Subcutaneous abdominal adipose tissue (tissue), 5 donors: ENCODE measurements around the gene NTM.

Experiments used
- H3K27ac ChIP-seq: one replicate; pipeline ENCODE4 v1.7.0; 2013; ENCODE audit warnings: low read depth, mild to moderate bottlenecking, inconsistent platforms, low read length, moderate library complexity
- H3K27me3 ChIP-seq, 5 donors: one replicate each; pipeline ENCODE4 v1.7.0; 2013; ENCODE audit warnings: low read length in 5 of 5, inconsistent platforms in 1 of 5; ENCODE audit not compliant: control insufficient read depth in 5 of 5, insufficient read depth in 4 of 5
- H3K36me3 ChIP-seq, 5 donors: one replicate each; pipeline ENCODE4 v1.7.0; 2013; ENCODE audit warnings: low read length in 5 of 5; ENCODE audit not compliant: control insufficient read depth in 5 of 5, insufficient read depth in 5 of 5
- H3K4me1 ChIP-seq, 5 donors: one replicate each; pipeline ENCODE4 v1.7.0; 2013; ENCODE audit warnings: low read length in 5 of 5, mild to moderate bottlenecking in 3 of 5, moderate library complexity in 1 of 5; ENCODE audit not compliant: control insufficient read depth in 5 of 5, insufficient read depth in 5 of 5
- H3K4me3 ChIP-seq, 5 donors: one replicate each; pipeline ENCODE4 v1.7.0; 2013; ENCODE audit warnings: low read length in 5 of 5, low read depth in 1 of 5
- H3K9ac ChIP-seq, 5 donors: one replicate each; pipeline ENCODE4 v1.7.0; 2013; ENCODE audit warnings: low read length in 5 of 5, mild to moderate bottlenecking in 4 of 5, moderate library complexity in 3 of 5
- H3K9me3 ChIP-seq, 5 donors: one replicate each; pipeline ENCODE4 v1.7.0; 2013; ENCODE audit warnings: low read length in 5 of 5; ENCODE audit not compliant: control insufficient read depth in 5 of 5
- donor health status: healthy.
- donor health status: healthy.
- donor health status: healthy.
- donor health status: healthy.
- donor health status: healthy.

NTM gene

GRCh38 chr11:132096132-132096825 lies 725.9 kb downstream of the NTM start:
- H3K36me3 ChIP-seq, result no peaks in the 10 kb centered on the region
- no peaks in the 10 kb centered on the region for H3K9me3 ChIP-seq
- no peaks in the 10 kb centered on the region for H3K4me1 ChIP-seq
- no peaks in the 10 kb centered on the region for H3K27me3 ChIP-seq
- H3K4me3 ChIP-seq, result no peak overlapping the region
- H3K9ac ChIP-seq, result no peak overlapping the region
- H3K27ac ChIP-seq, result no peak overlapping the region

- Histone ChIP-seq H3K36me3 (no peaks in the 10 kb centered on the region), H3K9me3 (no peaks in the 10 kb centered on the region), H3K4me3 (no peak overlapping the region), H3K27me3 (no peaks in the 10 kb centered on the region), H3K27ac (no peak overlapping the region), H3K4me1 (no peaks in the 10 kb centered on the region), H3K9ac (no peak overlapping the region)
Observed at GRCh38 chr11:132099692-132100091, 729.3 kb downstream of the NTM start.

GRCh38 chr11:132100583-132100982 lies 730.2 kb downstream of the NTM start:
- Histone ChIP-seq H3K36me3 (no peaks in the 10 kb centered on the region), H3K4me3 (no peak overlapping the region), H3K9ac (no peak overlapping the region), H3K9me3 (no peaks in the 10 kb centered on the region), H3K4me1 (no peaks in the 10 kb centered on the region), H3K27ac (no peak overlapping the region), H3K27me3 (no peaks in the 10 kb centered on the region)

GRCh38 chr11:132101881-132102280 lies 731.5 kb downstream of the NTM start:
- Histone ChIP-seq H3K9me3 (no peaks in the 10 kb centered on the region), H3K4me1 (no peaks in the 10 kb centered on the region), H3K4me3 (no peak overlapping the region), H3K27ac (no peak overlapping the region), H3K9ac (no peak overlapping the region), H3K36me3 (no peaks in the 10 kb centered on the region), H3K27me3 (no peaks in the 10 kb centered on the region)

GRCh38 chr11:132103021-132103420 lies 732.6 kb downstream of the NTM start:
- H3K27ac ChIP-seq, result no peak overlapping the region
- no peak overlapping the region for H3K4me3 ChIP-seq
- H3K9me3 ChIP-seq, result no peaks in the 10 kb centered on the region
- H3K36me3 ChIP-seq, result no peaks in the 10 kb centered on the region
- H3K4me1 ChIP-seq, result no peaks in the 10 kb centered on the region
- no peaks in the 10 kb centered on the region for H3K27me3 ChIP-seq
- H3K9ac ChIP-seq, result no peak overlapping the region

- Histone ChIP-seq H3K4me1 (peaks cover 0 to 3% (median 1%) of the 10 kb centered on the region in 5 donors), H3K9me3 (no peaks in the 10 kb centered on the region), H3K36me3 (no peaks in the 10 kb centered on the region), H3K9ac (no peak overlapping the region), H3K27ac (no peak overlapping the region), H3K27me3 (no peaks in the 10 kb centered on the region), H3K4me3 (no peak overlapping the region)
Observed at GRCh38 chr11:132106096-132106982, 735.9 kb downstream of the NTM start.

GRCh38 chr11:132111316-132111715 lies 740.9 kb downstream of the NTM start:
- H3K4me3 ChIP-seq, result peak overlapping the region in 1 of 5 donors; percentile 17
- no peaks in the 10 kb centered on the region for H3K9me3 ChIP-seq
- H3K9ac ChIP-seq, result no peak overlapping the region
- no peaks in the 10 kb centered on the region for H3K36me3 ChIP-seq
- no peaks in the 10 kb centered on the region for H3K27me3 ChIP-seq
- H3K27ac ChIP-seq, result no peak overlapping the region
- H3K4me1 ChIP-seq, result peaks cover 0 to 30% (median 18%) of the 10 kb centered on the region in 5 donors

- peak overlapping the region; percentile 60 for H3K27ac ChIP-seq
Observed at GRCh38 chr11:132111838-132112237, 741.4 kb downstream of the NTM start.

GRCh38 chr11:132112846-132113245 lies 742.4 kb downstream of the NTM start:
- Histone ChIP-seq H3K36me3 (no peaks in the 10 kb centered on the region), H3K9me3 (no peaks in the 10 kb centered on the region), H3K27me3 (no peaks in the 10 kb centered on the region), H3K27ac (peak overlapping the region; percentile 60), H3K9ac (no peak overlapping the region), H3K4me1 (peaks cover 0 to 30% (median 18%) of the 10 kb centered on the region in 5 donors), H3K4me3 (no peak overlapping the region)

More at GRCh38 chr11:132111838-132112237, 741.4 kb downstream of the NTM start:
- Histone ChIP-seq H3K4me3 (no peak overlapping the region), H3K4me1 (peaks cover 0 to 30% (median 18%) of the 10 kb centered on the region in 5 donors), H3K9ac (no peak overlapping the region), H3K9me3 (no peaks in the 10 kb centered on the region), H3K27me3 (no peaks in the 10 kb centered on the region), H3K36me3 (no peaks in the 10 kb centered on the region)

GRCh38 chr11:132114185-132114584 lies 743.8 kb downstream of the NTM start:
- Histone ChIP-seq H3K36me3 (no peaks in the 10 kb centered on the region), H3K4me3 (no peak overlapping the region), H3K27ac (no peak overlapping the region), H3K27me3 (no peaks in the 10 kb centered on the region), H3K4me1 (peaks cover 0 to 30% (median 18%) of the 10 kb centered on the region in 5 donors), H3K9me3 (no peaks in the 10 kb centered on the region), H3K9ac (no peak overlapping the region)
